ENCODE results near the gene MYO16.

DNA sequence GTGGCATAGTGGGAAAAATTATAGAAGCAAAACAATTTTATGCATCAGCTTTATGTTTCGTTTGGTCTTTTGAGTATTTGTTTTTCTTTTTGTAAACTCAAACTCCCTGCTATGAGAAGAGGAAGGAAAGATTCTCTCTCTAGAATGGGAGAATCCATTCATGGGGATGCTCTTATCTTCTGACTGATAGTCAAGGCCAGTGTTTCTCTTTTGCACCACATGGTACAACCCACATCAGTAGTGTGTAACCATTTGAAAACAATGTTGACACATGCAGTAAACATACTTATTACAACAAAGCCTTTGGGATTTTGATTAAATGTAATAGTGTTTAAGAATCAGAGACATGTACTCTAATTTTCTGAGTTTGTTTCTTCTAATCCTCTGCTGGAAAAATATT is 490.5 kb downstream of the MYO16 start:
- TF ChIP-seq, protein P1, sequence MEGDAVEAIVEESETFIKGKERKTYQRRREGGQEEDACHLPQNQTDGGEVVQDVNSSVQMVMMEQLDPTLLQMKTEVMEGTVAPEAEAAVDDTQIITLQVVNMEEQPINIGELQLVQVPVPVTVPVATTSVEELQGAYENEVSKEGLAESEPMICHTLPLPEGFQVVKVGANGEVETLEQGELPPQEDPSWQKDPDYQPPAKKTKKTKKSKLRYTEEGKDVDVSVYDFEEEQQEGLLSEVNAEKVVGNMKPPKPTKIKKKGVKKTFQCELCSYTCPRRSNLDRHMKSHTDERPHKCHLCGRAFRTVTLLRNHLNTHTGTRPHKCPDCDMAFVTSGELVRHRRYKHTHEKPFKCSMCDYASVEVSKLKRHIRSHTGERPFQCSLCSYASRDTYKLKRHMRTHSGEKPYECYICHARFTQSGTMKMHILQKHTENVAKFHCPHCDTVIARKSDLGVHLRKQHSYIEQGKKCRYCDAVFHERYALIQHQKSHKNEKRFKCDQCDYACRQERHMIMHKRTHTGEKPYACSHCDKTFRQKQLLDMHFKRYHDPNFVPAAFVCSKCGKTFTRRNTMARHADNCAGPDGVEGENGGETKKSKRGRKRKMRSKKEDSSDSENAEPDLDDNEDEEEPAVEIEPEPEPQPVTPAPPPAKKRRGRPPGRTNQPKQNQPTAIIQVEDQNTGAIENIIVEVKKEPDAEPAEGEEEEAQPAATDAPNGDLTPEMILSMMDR (IDR thresholded peaks at IDR 0.05): no peak
- TF ChIP-seq POLR2A (IDR thresholded peaks at IDR 0.05): no peak
